ENCODE results near the gene UFSP2.
"Not testable (repeated sequence)": the region's sequence is repeated elsewhere in the genome, so short reads cannot be mapped to it uniquely, and the experiment has no call there.

Gene UFSP2

GRCh38 chr4:185387957-185388356, 37.8 kb downstream of the UFSP2 start:
- in situ Hi-C loops (cut with HindIII; ENCODE audit: low sequenced_read_pairs): loop anchor here (25.0 kb wide), 1 partner anchor 201 kb away; no protein-coding TSS in a partner anchor

- in situ Hi-C loops (cut with HindIII; ENCODE audit: low sequenced_read_pairs): loop anchor here (25.0 kb wide), 1 partner anchor 198 kb away; no protein-coding TSS in a partner anchor
These were observed 40.8 kb downstream of the UFSP2 start for GRCh38 chr4:185384930-185385331.

- in situ Hi-C loops (cut with HindIII; ENCODE audit: low sequenced_read_pairs): loop anchor here (25.0 kb wide), 1 partner anchor 197 kb away; no protein-coding TSS in a partner anchor
These were observed 41.7 kb downstream of the UFSP2 start for GRCh38 chr4:185384061-185384460.

- in situ Hi-C loops (cut with HindIII; ENCODE audit: low sequenced_read_pairs): loop anchor here (25.0 kb wide), 1 partner anchor 196 kb away; no protein-coding TSS in a partner anchor
These were observed 42.3 kb downstream of the UFSP2 start for GRCh38 chr4:185383451-185383850.

GRCh38 chr4:185382754-185383153, 43.0 kb downstream of the UFSP2 start:
- in situ Hi-C loops (cut with HindIII; ENCODE audit: low sequenced_read_pairs): loop anchor here (25.0 kb wide), 1 partner anchor 195 kb away; no protein-coding TSS in a partner anchor

- in situ Hi-C loops (cut with HindIII; ENCODE audit: low sequenced_read_pairs): loop anchor here (25.0 kb wide), 1 partner anchor 194 kb away; no protein-coding TSS in a partner anchor
These were observed 44.2 kb downstream of the UFSP2 start for GRCh38 chr4:185381288-185382196.

- in situ Hi-C loops (cut with HindIII; ENCODE audit: low sequenced_read_pairs): loop anchor here (25.0 kb wide), 1 partner anchor 193 kb away; no protein-coding TSS in a partner anchor
These were observed 45.4 kb downstream of the UFSP2 start for GRCh38 chr4:185380320-185380719.

- in situ Hi-C loops (cut with HindIII; ENCODE audit: low sequenced_read_pairs): loop anchor here (25.0 kb wide), 1 partner anchor 192 kb away; no protein-coding TSS in a partner anchor
These were observed 46.2 kb downstream of the UFSP2 start for GRCh38 chr4:185379326-185380295.

- in situ Hi-C loops (cut with HindIII; ENCODE audit: low sequenced_read_pairs): loop anchor here (25.0 kb wide), 1 partner anchor 191 kb away; no protein-coding TSS in a partner anchor
These were observed 47.5 kb downstream of the UFSP2 start for GRCh38 chr4:185378264-185378663.

- in situ Hi-C loops (cut with HindIII; ENCODE audit: low sequenced_read_pairs): no loop called here
These were observed 51.2 kb downstream of the UFSP2 start for GRCh38 chr4:185374573-185374972.

GRCh38 chr4:185374027-185374426, 51.7 kb downstream of the UFSP2 start:
- in situ Hi-C loops (cut with HindIII; ENCODE audit: low sequenced_read_pairs): no loop called here

GRCh38 chr4:185371702-185372101, 54.1 kb downstream of the UFSP2 start:
- in situ Hi-C loops (cut with HindIII; ENCODE audit: low sequenced_read_pairs): no loop called here

GRCh38 chr4:185370268-185370949, 55.4 kb downstream of the UFSP2 start:
- in situ Hi-C loops (cut with HindIII; ENCODE audit: low sequenced_read_pairs): no loop called here

- in situ Hi-C loops (cut with HindIII; ENCODE audit: low sequenced_read_pairs): no loop called here
These were observed 56.0 kb downstream of the UFSP2 start for GRCh38 chr4:185369731-185370130.

- in situ Hi-C loops (cut with HindIII; ENCODE audit: low sequenced_read_pairs): no loop called here
These were observed 60.9 kb downstream of the UFSP2 start for GRCh38 chr4:185364886-185365285.

- in situ Hi-C loops (cut with HindIII; ENCODE audit: low sequenced_read_pairs): no loop called here
These were observed 62.5 kb downstream of the UFSP2 start for GRCh38 chr4:185363251-185363650.

GRCh38 chr4:185362570-185362969, 63.2 kb downstream of the UFSP2 start:
- in situ Hi-C loops (cut with HindIII; ENCODE audit: low sequenced_read_pairs): not testable (repeated sequence)

GRCh38 chr4:185361872-185362271, 63.9 kb downstream of the UFSP2 start:
- in situ Hi-C loops (cut with HindIII; ENCODE audit: low sequenced_read_pairs): no loop called here

GRCh38 chr4:185359767-185360446, 65.9 kb downstream of the UFSP2 start:
- in situ Hi-C loops (cut with HindIII; ENCODE audit: low sequenced_read_pairs): no loop called here

- in situ Hi-C loops (cut with HindIII; ENCODE audit: low sequenced_read_pairs): no loop called here
These were observed 66.8 kb downstream of the UFSP2 start for GRCh38 chr4:185358959-185359358.

All from DLD1 (cell line).